GM23338 (cell line): Measurements from ENCODE around the gene DIP2C.

Experiments
- CREB1 ChIP-seq: fragments of 250-450 bp; sonication (Bioruptor Pico); IDR thresholded peaks from 2 replicates; pipeline ENCODE4 v1.5.0; 2020; ENCODE audit warnings: low read depth, mild to moderate bottlenecking, moderate library complexity
- CTCF ChIP-seq, 2 experiments: fragments of 200-600 bp in 1 of 2; sonication (generic) in 1 of 2; conservative IDR thresholded peaks; 2 replicates each; pipeline versions ENCODE4 v1.5.1 to v1.6.1; 2016 to 2017; ENCODE audit warnings: antibody characterized with exemption in 2 of 2, low read depth in 2 of 2, mild to moderate bottlenecking in 2 of 2, moderate library complexity in 1 of 2
- EZH2 ChIP-seq: fragments of 200-600 bp; sonication (generic); IDR thresholded peaks from one replicate; pipeline ENCODE4 v1.8.0; 2017; ENCODE audit warnings: antibody characterized with exemption, mild to moderate bottlenecking, low read depth; ENCODE audit not compliant: unreplicated experiment
- EZH2phosphoT487 ChIP-seq: fragments of 200-600 bp; sonication (generic); IDR thresholded peaks from one replicate; pipeline ENCODE4 v1.8.1; 2018; ENCODE audit warnings: antibody characterized with exemption; ENCODE audit not compliant: unreplicated experiment
- JUNB ChIP-seq: IDR thresholded peaks from one replicate; pipeline ENCODE4 v1.6.1; 2016; ENCODE audit warnings: antibody characterized with exemption; ENCODE audit not compliant: unreplicated experiment
- NANOG ChIP-seq: IDR thresholded peaks from 2 replicates; pipeline ENCODE4 v1.6.1; 2016; ENCODE audit warnings: antibody characterized with exemption, borderline replicate concordance
- POLR2AphosphoS5 ChIP-seq: IDR thresholded peaks from 2 replicates; pipeline ENCODE4 v1.6.1; 2016; ENCODE audit warnings: antibody characterized with exemption, low read depth
- REST ChIP-seq: IDR thresholded peaks from one replicate; pipeline ENCODE4 v1.6.1; 2018; ENCODE audit warnings: antibody characterized with exemption; ENCODE audit not compliant: unreplicated experiment
- ZNF114 ChIP-seq: fragments of 250-450 bp; sonication (Bioruptor Pico); IDR thresholded peaks from 2 replicates; pipeline ENCODE4 v1.5.0; 2020; ENCODE audit warnings: mild to moderate bottlenecking, moderate library complexity
- ZNF462 ChIP-seq: fragments of 250-450 bp; sonication (Bioruptor Pico); IDR thresholded peaks from 2 replicates; pipeline ENCODE4 v1.5.0; 2020; ENCODE audit warnings: mild to moderate bottlenecking, moderate library complexity

GRCh38 chr10:283916-284356 is 405.5 kb downstream of the DIP2C start:
- TF ChIP-seq REST (no peak), CTCF (conservative IDR thresholded peaks at IDR 0.05; ENCODE audit: low read depth in 2 of 2) (no peak), CREB1 (CRISPR knock-in tag) (no peak), POLR2AphosphoS5 (no peak), EZH2 (no peak), ZNF462 (CRISPR knock-in tag) (no peak), NANOG (no peak), ZNF114 (CRISPR knock-in tag) (no peak), EZH2phosphoT487 (no peak), JUNB (no peak)
